GM18873 (cell line): Measurements from ENCODE around the gene MAP3K9.
"Not testable (repeated sequence)": the region's sequence is repeated elsewhere in the genome, so short reads cannot be mapped to it uniquely, and the experiment has no call there.

Source experiments
- ATAC-seq: cut with Tn5 transposase; IDR thresholded peaks from one replicate; pipeline ENCODE4 v1.9.1; 2021; ENCODE audit warnings: mild to moderate bottlenecking, moderate library complexity, moderate number of reproducible peaks; ENCODE audit not compliant: unreplicated experiment, low FRiP score

MAP3K9 gene

DNA sequence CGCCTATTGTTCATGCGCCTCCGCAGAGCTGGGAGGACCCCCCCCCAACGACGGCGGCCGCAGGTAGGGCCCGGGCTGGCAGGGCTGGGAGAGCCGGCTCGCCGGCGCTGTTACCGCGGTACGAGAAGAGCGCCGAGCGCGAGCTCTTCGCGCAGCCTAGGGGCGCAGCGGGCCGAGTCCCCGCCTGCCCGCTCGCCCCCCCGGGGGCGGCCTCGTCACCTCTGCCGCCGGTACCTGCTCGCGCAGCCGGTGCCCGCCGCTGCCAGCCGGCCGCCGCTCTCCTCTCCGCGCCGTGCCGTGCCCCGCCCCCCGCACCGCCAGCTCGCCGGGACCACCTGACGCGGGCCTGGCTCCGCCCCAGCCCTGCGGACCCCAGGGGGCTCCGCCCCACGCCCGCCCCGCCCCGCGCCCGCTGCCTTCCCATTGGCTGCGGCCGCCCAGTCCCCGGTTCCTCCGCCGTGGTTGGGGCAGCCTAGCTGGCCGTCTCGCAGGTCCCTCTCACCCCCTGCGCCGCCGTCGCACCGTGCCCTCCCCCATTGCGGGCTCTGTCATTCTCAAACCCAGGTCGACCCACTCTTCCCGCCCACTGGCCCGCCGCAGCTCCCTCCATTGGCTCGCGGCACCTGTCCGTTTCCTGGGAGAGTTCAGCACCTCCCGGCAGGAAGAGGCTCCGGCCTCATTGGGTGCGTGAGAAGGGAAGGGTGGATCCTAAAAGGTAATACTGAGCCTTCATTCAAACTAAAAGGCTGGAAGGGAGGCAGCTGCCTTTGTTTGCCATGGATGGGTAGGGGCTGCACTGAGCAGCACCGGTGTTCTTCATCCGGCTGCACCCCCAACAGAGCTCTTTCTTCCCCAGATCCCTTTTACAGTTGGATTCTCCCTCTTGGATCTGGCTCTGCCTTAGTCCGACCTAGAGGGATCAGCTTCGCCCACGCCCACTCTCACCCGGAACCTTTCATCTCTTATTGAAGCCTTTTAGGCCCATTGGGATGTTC lies at the start of gene MAP3K9:
MAP3K9 (minus strand) TSS at position 289 of the 995 bp plus-strand sequence. CDS start 342 bp downstream, outside the sequence.
- peak; percentile 83 for ATAC-seq

DNA sequence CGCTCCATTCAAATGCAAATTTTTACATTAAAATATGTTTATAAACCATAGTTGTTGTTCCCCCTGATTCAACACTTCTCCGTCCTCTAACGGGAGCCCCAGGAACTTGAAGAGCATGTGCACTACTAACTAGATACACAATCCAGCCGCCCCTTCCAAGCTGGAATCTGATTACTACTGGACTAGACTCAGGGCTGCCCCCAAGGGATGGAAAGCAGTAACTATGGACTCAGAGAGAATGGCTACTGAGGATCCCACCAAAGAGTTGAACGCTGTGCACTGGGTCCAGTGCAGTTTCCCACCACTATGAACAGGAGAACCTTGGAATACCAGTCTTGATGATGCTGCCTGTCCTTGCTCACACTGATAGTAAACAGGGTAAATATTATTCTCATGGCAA lies 49.3 kb upstream of the MAP3K9 start:
- no peak for ATAC-seq

DNA sequence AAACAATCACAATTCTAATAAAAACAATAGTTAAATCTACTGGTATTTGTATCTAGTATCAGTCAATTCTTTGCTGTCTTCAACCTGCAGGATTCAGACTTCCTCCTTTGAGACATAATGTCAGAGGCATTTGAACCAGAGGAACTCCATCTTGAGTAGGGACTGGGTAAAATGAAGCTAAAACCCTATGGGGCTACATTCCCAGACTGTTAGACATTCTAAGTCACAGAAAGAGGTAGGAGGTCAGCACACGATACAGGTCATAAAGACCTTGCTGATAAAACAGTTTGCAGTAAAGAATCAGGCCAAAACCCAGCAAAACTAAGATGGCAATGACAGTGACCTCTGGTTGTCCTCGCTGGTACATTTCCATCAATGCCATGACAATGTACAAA lies 48.2 kb upstream of the MAP3K9 start:
- no peak for ATAC-seq

GRCh38 chr14:70856851-70857495 lies 47.7 kb upstream of the MAP3K9 start:
- ATAC-seq: no peak

- ATAC-seq: no peak
These were observed 46.2 kb upstream of the MAP3K9 start for GRCh38 chr14:70855486-70855885.

- ATAC-seq: not testable (repeated sequence)
These were observed 44.3 kb upstream of the MAP3K9 start for GRCh38 chr14:70853658-70854057.

DNA sequence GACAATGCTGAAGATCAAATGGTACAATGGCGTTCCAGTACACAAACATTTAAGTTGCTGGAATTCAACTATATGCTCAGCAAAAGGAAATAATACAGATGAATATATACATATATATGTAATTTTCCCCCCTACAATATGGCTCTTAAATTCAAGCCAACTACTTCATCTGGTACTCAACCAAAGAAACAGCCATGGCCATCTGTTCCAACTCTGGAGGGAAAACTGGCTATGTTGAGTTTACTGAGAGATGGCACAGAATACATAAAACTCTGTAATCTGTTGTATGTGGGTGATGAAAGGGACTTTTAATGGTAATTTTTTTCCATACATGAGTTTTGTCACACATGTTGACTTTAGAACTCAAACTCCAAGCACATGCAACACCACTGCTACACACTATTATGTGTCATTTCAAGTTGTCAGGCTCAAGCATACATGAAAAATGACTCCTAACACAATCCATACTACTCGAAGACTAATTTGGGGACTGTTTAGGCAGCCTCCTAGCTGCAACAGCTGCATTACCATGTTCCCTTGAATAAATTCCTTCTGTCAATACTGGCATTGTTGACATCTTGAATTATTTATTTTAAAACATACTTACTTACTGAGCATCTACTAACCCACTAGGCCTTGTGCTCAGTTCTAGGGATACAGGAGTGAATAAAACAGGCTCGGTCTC lies 38.2 kb upstream of the MAP3K9 start:
- no peak for ATAC-seq

- no peak for ATAC-seq
These were observed 36.3 kb upstream of the MAP3K9 start for GRCh38 chr14:70845601-70846000.

GRCh38 chr14:70842851-70843462 lies 33.6 kb upstream of the MAP3K9 start:
- no peak for ATAC-seq

DNA sequence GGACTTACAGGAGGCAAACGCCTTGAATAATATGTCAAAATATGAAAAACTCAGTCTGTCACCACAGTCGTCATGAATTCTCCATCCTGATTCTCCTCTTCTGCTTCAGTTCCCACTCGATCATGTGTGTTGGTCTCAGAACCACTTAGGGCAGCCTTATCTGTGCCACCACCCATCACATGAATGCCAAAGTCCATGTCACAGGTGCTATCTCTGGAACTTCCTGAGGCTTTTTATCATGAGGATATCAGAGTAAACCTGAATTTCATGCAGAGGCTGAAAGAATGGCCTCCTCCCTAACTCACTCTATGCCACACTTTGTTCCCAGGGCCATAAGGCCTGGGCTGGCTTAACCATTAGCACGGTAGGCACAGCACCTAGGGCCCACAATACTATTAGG lies 28.8 kb upstream of the MAP3K9 start:
- no peak for ATAC-seq

DNA sequence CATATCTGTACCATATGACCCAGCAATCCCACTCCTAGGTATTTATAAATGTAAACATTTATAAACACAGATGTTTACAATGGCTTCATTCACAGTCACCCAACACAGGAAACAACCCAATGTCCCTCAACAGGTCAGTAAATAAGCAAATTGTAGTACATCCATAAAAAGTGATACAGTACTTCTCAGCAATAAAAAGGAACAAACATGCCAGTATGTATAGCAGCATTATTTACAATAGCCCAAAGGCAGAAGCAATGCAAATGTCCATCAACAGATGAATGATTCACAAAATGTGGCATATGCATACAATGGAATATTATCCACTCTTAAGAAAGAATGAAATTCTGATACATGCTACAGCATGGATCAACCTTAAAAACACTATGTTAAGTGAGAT lies 27.6 kb upstream of the MAP3K9 start:
- ATAC-seq: no peak

DNA sequence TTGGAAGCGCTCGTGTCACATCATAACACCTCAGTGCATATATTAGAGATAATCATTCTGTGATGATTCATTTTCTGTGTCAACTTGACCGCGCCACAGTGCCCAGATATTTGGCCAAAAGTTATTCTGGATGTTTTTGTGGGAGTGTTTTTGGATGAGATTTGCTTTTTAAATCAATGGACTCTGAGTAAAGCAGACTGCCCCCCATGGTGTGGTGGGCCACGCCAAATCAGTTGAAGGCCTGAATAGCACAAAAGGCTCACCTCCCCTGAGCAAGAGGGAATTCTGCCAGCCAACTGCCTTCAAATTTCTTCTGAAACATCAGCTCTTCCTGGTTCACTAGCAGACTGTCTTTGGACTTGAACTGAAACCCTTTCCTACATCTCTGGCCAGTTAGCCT lies 24.6 kb upstream of the MAP3K9 start:
- no peak for ATAC-seq

DNA sequence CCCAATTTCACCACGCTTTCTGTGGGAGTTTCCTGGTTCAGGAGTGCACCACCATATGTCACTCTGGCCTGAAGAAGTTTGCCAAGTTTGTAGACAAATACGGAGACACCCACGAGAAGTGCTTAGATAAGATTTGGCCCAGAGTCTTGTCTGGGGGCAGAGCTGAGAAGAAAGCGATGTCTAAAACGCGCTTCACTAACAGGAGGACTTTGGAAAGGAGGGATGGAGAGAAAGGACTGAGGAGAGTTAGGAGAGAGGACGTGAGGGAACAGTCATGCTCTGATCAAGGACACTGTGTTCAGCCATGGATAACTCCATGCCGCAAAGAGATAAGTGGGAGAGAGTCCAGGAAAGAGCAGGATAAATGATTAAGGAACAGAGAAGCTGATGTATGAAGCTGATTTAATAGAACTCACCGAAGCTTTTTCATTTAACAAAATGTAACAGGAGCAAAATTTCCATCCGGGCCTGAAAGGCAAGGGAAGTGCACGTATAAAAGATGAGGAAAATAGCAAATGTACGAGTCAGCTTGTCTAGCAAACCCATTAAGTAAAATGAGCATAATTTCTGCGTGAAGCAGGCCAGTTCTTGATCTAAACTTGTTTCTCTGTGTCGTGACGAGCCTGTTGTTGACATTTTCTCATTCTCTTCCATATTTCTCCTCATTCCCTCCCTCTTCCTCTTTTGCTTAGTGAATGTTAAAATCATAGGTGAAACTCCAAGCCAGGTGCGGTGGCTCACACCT lies 23.4 kb upstream of the MAP3K9 start:
- no peak for ATAC-seq

GRCh38 chr14:70830998-70831781 lies 21.9 kb upstream of the MAP3K9 start:
- ATAC-seq: no peak

DNA sequence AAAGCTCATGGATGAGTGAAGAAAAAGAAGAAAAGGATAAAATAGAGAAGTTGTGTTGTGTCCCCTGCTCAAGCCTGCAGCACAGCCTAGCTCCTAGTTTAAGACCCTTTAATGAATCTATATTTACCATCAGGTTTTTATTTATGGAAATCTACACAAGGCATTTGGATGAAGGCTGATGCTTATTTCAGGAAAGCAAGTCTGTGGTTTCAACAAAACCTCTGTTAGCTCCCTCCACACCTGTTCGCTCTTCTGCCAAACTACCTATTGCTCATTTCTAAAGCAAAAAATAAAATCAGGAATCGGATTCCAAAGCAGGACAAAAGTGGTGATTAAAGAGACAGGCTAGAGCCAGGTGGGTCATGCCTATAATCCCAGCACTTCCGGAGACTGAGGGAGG lies 18.9 kb upstream of the MAP3K9 start:
- ATAC-seq: no peak

GRCh38 chr14:70827752-70828151 lies 18.4 kb upstream of the MAP3K9 start:
- no peak for ATAC-seq

DNA sequence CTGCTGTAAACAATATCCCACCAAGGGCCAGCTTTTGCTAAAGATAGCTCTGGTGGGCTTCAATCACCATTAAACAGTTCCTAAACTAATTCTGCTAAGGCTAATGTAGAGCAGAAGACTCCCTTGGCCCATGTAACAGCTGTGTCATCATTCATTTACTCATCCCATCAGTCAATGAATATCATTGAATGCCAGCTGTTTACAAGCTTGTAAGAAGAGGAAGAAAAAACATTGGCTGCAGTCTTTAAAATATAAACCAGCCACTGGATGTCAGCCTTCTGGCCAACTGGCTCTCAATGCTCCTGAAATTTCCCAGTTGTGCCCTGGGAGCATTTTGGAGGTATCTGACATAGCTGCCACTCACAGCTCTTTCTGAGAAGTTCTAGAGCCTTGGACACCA lies 18.0 kb upstream of the MAP3K9 start:
- no peak for ATAC-seq

DNA sequence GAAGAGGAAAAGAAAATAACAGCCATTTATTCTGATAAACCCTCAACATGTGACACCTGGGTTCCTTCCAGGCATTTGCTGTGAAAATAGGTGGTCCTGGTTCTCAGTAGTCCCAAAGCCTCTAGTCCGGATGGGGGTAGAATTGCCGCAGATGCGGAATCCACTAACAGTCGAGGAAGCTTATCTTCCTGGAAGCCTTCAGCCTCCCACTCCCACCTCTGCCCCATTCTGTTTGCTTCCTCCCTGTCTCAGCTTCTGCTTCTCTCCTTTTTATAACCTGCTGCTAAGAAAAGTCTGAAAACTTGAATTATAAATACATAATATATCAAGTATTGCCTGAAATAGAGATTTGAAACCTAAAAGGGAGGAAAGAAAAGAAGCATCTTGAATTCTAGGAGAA lies 14.0 kb upstream of the MAP3K9 start:
- no peak for ATAC-seq

- no peak for ATAC-seq
These were observed 13.3 kb upstream of the MAP3K9 start for GRCh38 chr14:70822530-70823185.
